Neuronal stem cell (in vitro differentiated cells): ENCODE results near the gene P2RX4.

Experiments
- DNase-seq: peaks from one replicate; pipeline ENCODE4 v3.0.0-alpha.2; 2013; ENCODE audit warnings: low spot score
- H2AFZ ChIP-seq: one replicate; pipeline ENCODE4 v1.6.1; 2013; ENCODE audit warnings: mild to moderate bottlenecking, low read length, inconsistent platforms
- H2AK5ac ChIP-seq: 2 replicates; pipeline ENCODE4 v1.6.1; 2013; ENCODE audit warnings: low read depth, mild to moderate bottlenecking, inconsistent platforms, low read length, moderate library complexity, mixed read lengths
- H2BK120ac ChIP-seq: 2 replicates; pipeline ENCODE4 v1.6.1; 2013; ENCODE audit warnings: low read depth, mild to moderate bottlenecking, inconsistent platforms, low read length, moderate library complexity, mixed read lengths
- H2BK12ac ChIP-seq: one replicate; pipeline ENCODE4 v1.6.1; 2013; ENCODE audit warnings: low read length, inconsistent platforms
- H2BK15ac ChIP-seq: 2 replicates; pipeline ENCODE4 v1.6.1; 2013; ENCODE audit warnings: mild to moderate bottlenecking, low read length, inconsistent platforms, mixed read lengths
- H2BK5ac ChIP-seq: one replicate; pipeline ENCODE4 v1.6.1; 2013; ENCODE audit warnings: inconsistent platforms, mild to moderate bottlenecking, low read length, moderate library complexity
- H3K14ac ChIP-seq: one replicate; pipeline ENCODE4 v1.6.1; 2013; ENCODE audit warnings: low read length, inconsistent platforms
- H3K18ac ChIP-seq: 2 replicates; pipeline ENCODE4 v1.6.1; 2013; ENCODE audit warnings: low read length, inconsistent platforms
- H3K23ac ChIP-seq: 2 replicates; pipeline ENCODE4 v1.6.1; 2013; ENCODE audit warnings: low read depth, mild to moderate bottlenecking, mixed read lengths, low read length, inconsistent platforms; ENCODE audit not compliant: poor library complexity
- H3K27ac ChIP-seq: replicated peaks from 3 replicates; pipeline ENCODE4 v1.5.1; 2013; ENCODE audit warnings: low read length, inconsistent platforms
- H3K27me3 ChIP-seq, 3 experiments: 2 replicates each; pipeline ENCODE4 v1.6.1; 2013; ENCODE audit warnings: low read length in 3 of 3, mild to moderate bottlenecking in 2 of 3, inconsistent platforms in 1 of 3, low read depth in 1 of 3, mixed read lengths in 1 of 3, moderate library complexity in 1 of 3; ENCODE audit not compliant: control insufficient read depth in 3 of 3, insufficient read depth in 3 of 3
- H3K36me3 ChIP-seq, 2 donors: replicated peaks in 1 of 2; 2 replicates each; pipeline ENCODE4 v1.6.1; 2013; ENCODE audit warnings: low read length in 2 of 2; ENCODE audit not compliant: control insufficient read depth in 2 of 2, insufficient read depth in 2 of 2
- H3K4ac ChIP-seq: 2 replicates; pipeline ENCODE4 v1.6.1; 2013; ENCODE audit warnings: inconsistent platforms, mild to moderate bottlenecking, low read length, moderate library complexity
- H3K4me1 ChIP-seq, 2 donors: 1 replicate in 1 of 2; 2 replicates in 1 of 2; pipeline ENCODE4 v1.6.1; 2013; ENCODE audit warnings: low read length in 2 of 2, low read depth in 1 of 2; ENCODE audit not compliant: control insufficient read depth in 2 of 2, insufficient read depth in 1 of 2
- H3K4me2 ChIP-seq: one replicate; pipeline ENCODE4 v1.6.1; 2013; ENCODE audit warnings: mild to moderate bottlenecking, low read length, inconsistent platforms; ENCODE audit not compliant: insufficient read depth, poor library complexity, severe bottlenecking
- H3K4me3 ChIP-seq, 2 donors: 2 replicates each; pipeline ENCODE4 v1.5.1; 2013; ENCODE audit warnings: low read length in 2 of 2, mild to moderate bottlenecking in 2 of 2, inconsistent platforms in 1 of 2, moderate library complexity in 1 of 2
- H3K79me1 ChIP-seq: one replicate; pipeline ENCODE4 v1.6.1; 2013; ENCODE audit warnings: low read depth, mild to moderate bottlenecking, inconsistent platforms, low read length, moderate library complexity
- H3K9ac ChIP-seq: one replicate; pipeline ENCODE4 v1.6.1; 2013; ENCODE audit warnings: mild to moderate bottlenecking, low read depth, low read length, inconsistent platforms; ENCODE audit not compliant: poor library complexity
- H3K9me3 ChIP-seq, 2 donors: replicated peaks in 1 of 2; 2 replicates each; pipeline versions ENCODE3 to v1.6.1; 2013; ENCODE audit warnings: low read length in 2 of 2, mild to moderate bottlenecking in 2 of 2, inconsistent platforms in 1 of 2, low read depth in 1 of 2, mixed read lengths in 1 of 2, moderate library complexity in 1 of 2; ENCODE audit not compliant: control insufficient read depth in 2 of 2, insufficient read depth in 1 of 2
- H4K8ac ChIP-seq: one replicate; pipeline ENCODE4 v1.6.1; 2013; ENCODE audit warnings: low read depth, mild to moderate bottlenecking, inconsistent platforms, low read length, moderate library complexity
- H4K91ac ChIP-seq: one replicate; pipeline ENCODE4 v1.6.1; 2013; ENCODE audit warnings: low read length, low read depth, mild to moderate bottlenecking, inconsistent platforms; ENCODE audit not compliant: poor library complexity
- WGBS, 2 donors: extraction: QIAGEN DNeasy Blood & Tissue Kit; methylation state at CpG; one replicate each; pipeline ENCODE4 v1.1.7; 2013; ENCODE audit warnings: missing lambda C conversion rate in 2 of 2, mixed read lengths in 1 of 2; ENCODE audit not compliant: insufficient read length in 2 of 2, insufficient replicate concordance in 1 of 2; ENCODE audit errors: extremely low coverage in 2 of 2; 5-methylcytosine and 5-hydroxymethylcytosine counted together

Gene P2RX4

DNA sequence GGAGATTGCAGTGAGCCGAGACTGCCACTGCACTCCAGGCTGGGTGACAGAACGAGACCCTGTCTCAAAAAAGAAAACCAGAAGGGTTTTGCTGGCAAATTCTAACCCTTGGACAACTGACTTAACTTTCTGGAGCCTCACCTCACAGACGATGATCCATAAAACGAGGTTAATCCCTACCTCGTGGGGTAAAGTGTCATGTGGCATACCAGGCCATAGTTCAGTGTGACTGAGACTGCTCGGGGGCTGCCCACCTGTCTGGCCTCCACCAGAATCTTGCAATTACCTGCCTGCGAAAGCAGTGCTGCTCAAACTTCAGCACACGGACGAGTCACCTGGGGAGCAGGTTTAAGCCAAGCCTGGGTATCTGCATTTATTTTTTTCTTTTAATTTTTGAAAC, 26.8 kb downstream of the P2RX4 start:
- WGBS, 2 donors = no CpG with 5 or more reads among the region's 9 CpGs
- H3K27ac ChIP-seq = no peak overlapping the region

DNA sequence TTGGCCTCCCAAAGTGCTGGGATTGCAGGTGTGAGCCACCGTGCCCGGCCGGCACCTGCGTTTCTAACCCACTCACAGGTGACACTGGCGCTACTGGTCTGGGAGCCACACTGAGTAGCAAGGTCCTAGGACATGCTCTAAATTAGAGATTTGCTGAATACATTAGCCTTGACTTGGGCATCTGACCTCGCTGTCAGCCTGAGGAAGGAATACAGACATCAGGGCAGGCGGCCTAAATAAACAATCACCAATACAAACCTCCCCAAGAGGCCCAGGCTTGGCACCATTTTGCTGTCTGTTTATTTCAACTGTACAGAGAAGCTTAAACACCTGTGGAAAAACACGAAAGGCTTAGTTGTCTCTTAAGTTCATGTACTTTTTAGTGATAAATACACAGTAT, 27.5 kb downstream of the P2RX4 start:
- Histone ChIP-seq H3K18ac (no peak overlapping the region), H3K4ac (no peak overlapping the region), H2AFZ (no peak overlapping the region), H3K4me3 (no peak overlapping the region), H2AK5ac (no peak overlapping the region), H3K14ac (no peak overlapping the region), H2BK15ac (no peak overlapping the region), H3K27me3 (no peaks in the 10 kb centered on the region), H3K79me1 (no peaks in the 10 kb centered on the region), H4K91ac (no peak overlapping the region), H3K9ac (no peak overlapping the region), H3K4me2 (no peak overlapping the region), H2BK12ac (no peak overlapping the region), H2BK5ac (no peak overlapping the region), H3K23ac (no peak overlapping the region), H3K9me3 (no peaks in the 10 kb centered on the region), H3K36me3 (peaks cover 7 to 47% of the 10 kb centered on the region in 2 donors), H3K4me1 (peaks cover 10 to 18% of the 10 kb centered on the region in 2 donors), H4K8ac (no peak overlapping the region), H3K27ac (no peak overlapping the region), H2BK120ac (no peak overlapping the region)
- no peak for DNase-seq
- WGBS, 2 donors = no CpG with 5 or more reads among the region's 8 CpGs

More for the DNA sequence above, 26.8 kb downstream of the P2RX4 start:
- Histone ChIP-seq H3K9ac (no peak overlapping the region), H3K27me3 (no peaks in the 10 kb centered on the region), H2BK5ac (no peak overlapping the region), H2AK5ac (no peak overlapping the region), H3K4ac (no peak overlapping the region), H3K4me3 (no peak overlapping the region), H2BK15ac (no peak overlapping the region), H4K91ac (no peak overlapping the region), H4K8ac (no peak overlapping the region), H2BK120ac (no peak overlapping the region), H3K14ac (no peak overlapping the region), H2AFZ (no peak overlapping the region), H3K4me2 (no peak overlapping the region), H3K4me1 (peaks cover 10 to 18% of the 10 kb centered on the region in 2 donors), H2BK12ac (no peak overlapping the region), H3K79me1 (no peaks in the 10 kb centered on the region), H3K23ac (no peak overlapping the region), H3K36me3 (peaks cover 10 to 47% of the 10 kb centered on the region in 2 donors), H3K18ac (no peak overlapping the region), H3K9me3 (no peaks in the 10 kb centered on the region)
- no peak for DNase-seq

DNA sequence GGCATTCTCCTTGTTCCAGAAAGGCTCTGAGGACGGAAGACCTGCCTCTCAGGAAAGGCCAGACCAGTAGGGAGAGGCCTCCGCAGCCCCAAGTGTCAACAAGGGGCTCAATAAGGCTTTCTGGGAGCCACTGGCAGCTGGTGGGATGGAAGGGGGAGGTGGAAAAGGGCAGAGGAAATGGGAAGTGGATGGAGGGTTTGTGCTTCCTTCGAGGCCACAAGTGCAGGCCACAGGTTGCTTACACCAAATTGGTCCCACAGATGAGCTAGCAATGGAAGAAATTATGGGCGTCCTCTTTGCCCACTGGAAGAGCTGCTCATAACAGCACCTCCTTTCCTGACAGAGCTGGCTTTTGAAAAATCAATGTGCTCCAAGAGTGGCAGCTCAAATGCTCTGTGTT, 28.2 kb downstream of the P2RX4 start:
- Histone ChIP-seq H3K27ac (peak overlapping the region; percentile 10), H3K36me3 (peaks cover 7 to 45% of the 10 kb centered on the region in 2 donors), H3K18ac (peak overlapping the region; percentile 73), H2AFZ (peak overlapping the region; percentile 2), H2AK5ac (peak overlapping the region; percentile 36), H4K91ac (no peak overlapping the region), H3K14ac (no peak overlapping the region), H3K9ac (no peak overlapping the region), H3K23ac (no peak overlapping the region), H2BK5ac (no peak overlapping the region), H3K9me3 (no peaks in the 10 kb centered on the region), H4K8ac (no peak overlapping the region), H3K4me2 (no peak overlapping the region), H2BK15ac (no peak overlapping the region), H3K4me3 (no peak overlapping the region), H2BK120ac (no peak overlapping the region), H3K27me3 (no peaks in the 10 kb centered on the region), H3K4me1 (peaks cover 10 to 18% of the 10 kb centered on the region in 2 donors), H3K79me1 (no peaks in the 10 kb centered on the region), H3K4ac (no peak overlapping the region), H2BK12ac (no peak overlapping the region)
- DNase-seq = no peak
- WGBS, 2 donors = no CpG with 5 or more reads among the region's 4 CpGs

DNA sequence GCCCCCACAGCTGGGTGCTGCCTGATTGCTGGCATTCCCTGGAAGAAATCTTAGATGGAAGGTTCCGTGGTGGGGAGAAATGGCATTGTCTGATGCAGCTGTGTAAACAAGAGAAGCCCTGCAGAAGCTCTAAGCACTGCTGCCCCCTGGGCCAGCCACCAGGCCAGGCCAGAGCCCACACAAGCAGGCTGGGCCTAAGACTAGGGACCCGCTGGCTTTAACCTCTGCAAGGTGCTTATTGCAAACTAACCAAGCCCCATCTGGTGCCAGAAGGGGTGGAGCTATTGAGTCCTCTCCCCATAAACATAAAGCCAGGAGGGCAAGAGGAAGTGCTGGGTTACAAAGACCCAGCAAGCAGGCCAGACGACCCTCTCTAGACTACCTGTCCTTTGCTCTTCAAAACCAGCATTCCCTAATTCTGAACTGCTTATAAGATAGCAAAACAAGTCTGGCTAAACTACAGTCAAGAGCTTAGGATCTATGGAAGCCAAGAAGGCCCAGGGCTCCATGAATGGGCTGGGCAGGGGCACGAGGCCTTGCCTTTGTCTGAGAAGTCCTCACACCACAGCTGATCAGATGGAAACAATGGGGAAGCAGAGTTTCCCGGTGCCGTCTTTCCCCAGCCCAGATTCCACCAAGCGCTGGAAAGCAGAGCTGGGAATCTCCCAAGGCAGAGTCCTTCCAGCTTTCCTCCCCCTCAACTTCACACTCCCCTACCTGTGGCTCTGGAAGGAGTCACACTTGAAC, 28.8 kb downstream of the P2RX4 start:
- DNase-seq = no peak

More for the DNA sequence above, 28.8 kb downstream of the P2RX4 start:
- Histone ChIP-seq H2BK15ac (no peak overlapping the region), H3K14ac (no peak overlapping the region), H3K18ac (peak overlapping the region; percentile 5), H3K79me1 (no peaks in the 10 kb centered on the region), H3K9me3 (no peaks in the 10 kb centered on the region), H3K23ac (no peak overlapping the region), H3K9ac (no peak overlapping the region), H3K4ac (no peak overlapping the region), H2AK5ac (no peak overlapping the region), H3K36me3 (peaks cover 11 to 46% of the 10 kb centered on the region in 2 donors), H3K4me2 (no peak overlapping the region), H4K91ac (no peak overlapping the region), H3K4me3 (no peak overlapping the region), H3K4me1 (peaks cover 10 to 18% of the 10 kb centered on the region in 2 donors), H3K27ac (peak overlapping the region; percentile 33), H3K27me3 (no peaks in the 10 kb centered on the region), H2BK12ac (no peak overlapping the region), H2BK5ac (no peak overlapping the region), H2AFZ (peak overlapping the region; percentile 2), H4K8ac (no peak overlapping the region), H2BK120ac (no peak overlapping the region)
- no CpG with 5 or more reads among the region's 7 CpGs for WGBS, 2 donors
